ENCODE data around the gene PGLYRP4. TPM values are rescaled to one million over a fixed set of nuclear protein-coding genes. Genes with fewer than 3 reads are reported as not detected.

Gene PGLYRP4
- total RNA-seq, 2 donors from 2014 or later = not detected

DNA sequence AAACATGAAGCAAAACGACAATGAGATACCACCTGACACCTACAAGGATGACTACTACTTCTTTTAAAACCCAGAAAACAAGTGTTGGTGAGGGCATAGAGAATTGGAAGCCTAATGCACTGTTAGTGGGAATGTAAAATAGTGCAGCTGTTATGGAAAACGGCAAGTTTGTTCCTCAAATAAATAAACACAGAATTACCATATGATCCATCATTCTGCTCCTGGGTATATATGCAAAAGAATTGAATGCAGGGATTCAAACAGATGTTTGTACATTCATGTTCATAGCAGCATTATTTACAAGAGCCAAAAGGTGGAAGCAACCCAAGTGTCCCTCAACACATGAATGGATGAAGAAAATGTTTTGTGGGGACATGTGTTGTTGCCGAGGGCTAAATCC is 43.6 kb upstream of the PGLYRP4 start:
- 65% methylated on average over 3 of the region's 3 CpGs for WGBS
- Histone ChIP-seq H3K9me3 (no peaks in the 10 kb centered on the region), H3K4me3 (no peak overlapping the region), H3K4me1 (replicated peaks) (no peaks in the 10 kb centered on the region), H3K36me3 (no peaks in the 10 kb centered on the region), H3K27ac (no peak overlapping the region), H3K27me3 (replicated peaks; ENCODE audit: insufficient read depth) (no peaks in the 10 kb centered on the region)
- TF ChIP-seq CTCF (IDR thresholded peaks at IDR 0.05) (no peak), POLR2AphosphoS5 (IDR thresholded peaks at IDR 0.05) (no peak), POLR2A (IDR thresholded peaks at IDR 0.05) (no peak)
- no peak for DNase-seq (ENCODE audit: low spot score)
- intact Hi-C loops (cut with DNase I) = no loop called here

- no peaks in the 10 kb centered on the region for H3K27me3 ChIP-seq (replicated peaks; ENCODE audit: insufficient read depth)
- no peaks in the 10 kb centered on the region for H3K4me1 ChIP-seq (replicated peaks)
- no peaks in the 10 kb centered on the region for H3K36me3 ChIP-seq
- no peak for TF ChIP-seq POLR2AphosphoS5 (IDR thresholded peaks at IDR 0.05)
- no peak for TF ChIP-seq CTCF (IDR thresholded peaks at IDR 0.05)
- no peak for TF ChIP-seq POLR2A (IDR thresholded peaks at IDR 0.05)
- no peak within 1 kb of the TSS for H3K27ac ChIP-seq
- intact Hi-C loops (cut with DNase I) = no loop called here
- 55% methylated on average over 7 of the region's 7 CpGs for WGBS
- no peak within 1 kb of the TSS for H3K4me3 ChIP-seq
- DNase-seq (ENCODE audit: low spot score) = peak; percentile 19
- no peaks in the 10 kb centered on the region for H3K9me3 ChIP-seq
Measured at GRCh38 chr1:153390938-153391710, 42.5 kb upstream of the PGLYRP4 start, which contains the start of gene S100A8. S100A8 (minus strand) TSS chr1:153391073; CDS start chr1:153390535, 538 bp downstream.

- Histone ChIP-seq H3K9me3 (no peaks in the 10 kb centered on the region), H3K4me1 (replicated peaks) (no peaks in the 10 kb centered on the region), H3K4me3 (no peak overlapping the region), H3K36me3 (no peaks in the 10 kb centered on the region), H3K27me3 (replicated peaks; ENCODE audit: insufficient read depth) (no peaks in the 10 kb centered on the region), H3K27ac (no peak overlapping the region)
- intact Hi-C loops (cut with DNase I) = no loop called here
- WGBS = 75% methylated on average over 17 of the region's 17 CpGs
- no peak for DNase-seq (ENCODE audit: low spot score)
- no peak for TF ChIP-seq CTCF (IDR thresholded peaks at IDR 0.05)
- no peak for TF ChIP-seq POLR2A (IDR thresholded peaks at IDR 0.05)
- no peak for TF ChIP-seq POLR2AphosphoS5 (IDR thresholded peaks at IDR 0.05)
Measured at GRCh38 chr1:153389973-153390879, 41.6 kb upstream of the PGLYRP4 start.

GRCh38 chr1:153389401-153389800 is 40.8 kb upstream of the PGLYRP4 start:
- 86% methylated on average over 1 of the region's 1 CpG for WGBS
- intact Hi-C loops (cut with DNase I) = no loop called here
- no peaks in the 10 kb centered on the region for H3K36me3 ChIP-seq
- H3K4me1 ChIP-seq (replicated peaks) = no peaks in the 10 kb centered on the region
- DNase-seq (ENCODE audit: low spot score) = no peak
- no peaks in the 10 kb centered on the region for H3K9me3 ChIP-seq
- no peak overlapping the region for H3K27ac ChIP-seq
- no peaks in the 10 kb centered on the region for H3K27me3 ChIP-seq (replicated peaks; ENCODE audit: insufficient read depth)
- TF ChIP-seq POLR2AphosphoS5 (IDR thresholded peaks at IDR 0.05) = no peak
- TF ChIP-seq CTCF (IDR thresholded peaks at IDR 0.05) = no peak
- TF ChIP-seq POLR2A (IDR thresholded peaks at IDR 0.05) = no peak
- H3K4me3 ChIP-seq = no peak overlapping the region

Measured in prostate gland (tissue), 2 donors.